ENCODE results near the gene CEP112. TPM values are rescaled to one million over a fixed set of nuclear protein-coding genes. Genes with fewer than 3 reads are reported as not detected.

Gene CEP112
- total and polyA plus RNA-seq, 9 of the 15 experiments (the other 6 are each of a cell fraction or from before 2014, with no cell fraction given) = 0.84 TPM; not detected in 8

- ChIA-PET POLR2A (no interaction called here), CTCF (ENCODE audit: low intra/inter-chr PET ratio) (no interaction called here)
- BruUV-seq (replicated peaks) = no TSS peak
- Histone ChIP-seq H3K4me3 (no peak overlapping the region), H3K9ac (ENCODE audit: insufficient read depth in 1 of 2, low read depth in 2 of 2, low read length in 2 of 2) (no peak overlapping the region), H3K36me3 (ENCODE audit: control insufficient read depth, insufficient read depth, low read length) (no peaks in the 10 kb centered on the region), H3K4me1 (replicated peaks in 1 of 2; ENCODE audit: control insufficient read depth in 2 of 2, insufficient read depth in 2 of 2, low read length in 2 of 2) (no peaks in the 10 kb centered on the region), H4K20me1 (replicated peaks; ENCODE audit: control insufficient read depth, insufficient read depth, low read length) (no peaks in the 10 kb centered on the region), H3K9me1 (ENCODE audit: control insufficient read depth, insufficient read depth, low read length) (no peaks in the 10 kb centered on the region), H3K27ac (ENCODE audit: extremely low read depth, low read depth, low read length) (no peak overlapping the region), H3K27me3 (ENCODE audit: control insufficient read depth in 2 of 2, insufficient read depth in 2 of 2, low read length in 2 of 2) (peaks cover 0 to 7% of the 10 kb centered on the region in 2 experiments; a peak in 1 of 5 replicates), H3K79me2 (ENCODE audit: control insufficient read depth, insufficient read depth, low read length) (no peaks in the 10 kb centered on the region), H3K4me2 (ENCODE audit: insufficient read depth, low read length) (no peak overlapping the region), H2AFZ (ENCODE audit: low read depth, low read length) (no peak overlapping the region), H3K9me3 (replicated peaks; ENCODE audit: control insufficient read depth, insufficient read depth, low read depth, low read length) (no peaks in the 10 kb centered on the region)
- DNase-seq (ENCODE audit: extremely low read depth in 1 of 4, low spot score in 3 of 4) = no peak
- WGBS (ENCODE audit: insufficient coverage, low coverage, missing lambda C conversion rate) = under 1% methylated on average over 9 of the region's 9 CpGs
- ATAC-seq = no peak
- in situ Hi-C loops (cut with MboI) = no loop called here
- FAIRE-seq = no peak
- intact Hi-C loops (cut with micrococcal nuclease) = no loop called here
- no peak for TF ChIP-seq ELF4 (CRISPR knock-in tag; IDR thresholded peaks at IDR 0.05)
- no peak for TF ChIP-seq SAFB (IDR thresholded peaks at IDR 0.05; ENCODE audit: borderline replicate concordance, low read depth, low read length)
- no peak for TF ChIP-seq FIP1L1 (IDR thresholded peaks at IDR 0.05; ENCODE audit: low read depth, low read length, poor library complexity, severe bottlenecking)
- TF ChIP-seq PHB (CRISPR knock-in tag; IDR thresholded peaks at IDR 0.05) = no peak
- TF ChIP-seq RERE (CRISPR knock-in tag; IDR thresholded peaks at IDR 0.05; ENCODE audit: borderline replicate concordance) = no peak
- TF ChIP-seq ZBTB49 (CRISPR knock-in tag; IDR thresholded peaks at IDR 0.05; ENCODE audit: borderline replicate concordance) = no peak
- no peak for TF ChIP-seq HMGXB4 (CRISPR knock-in tag; IDR thresholded peaks at IDR 0.05)
- TF ChIP-seq CBFA2T3 (IDR thresholded peaks at IDR 0.05) = no peak
- TF ChIP-seq ZNF384 (IDR thresholded peaks at IDR 0.05; ENCODE audit: low read depth, low read length) = no peak
- TF ChIP-seq CREB5 (CRISPR knock-in tag; IDR thresholded peaks at IDR 0.05) = no peak
- no peak for TF ChIP-seq IRF2 (CRISPR knock-in tag; IDR thresholded peaks at IDR 0.05)
Measured at GRCh38 chr17:65703891-65704290, 488.0 kb downstream of the CEP112 start.
